T-helper 1 cell treated with Interleukin-12 subunit alpha and Interleukin-12 subunit beta and Interleukin-4 antibody, amounts not matched to agents 30 ng/mL and 1 ng/mL, for 36 hours (primary cell): Measurements from ENCODE around the gene CFD. TPM values are rescaled to one million over a fixed set of nuclear protein-coding genes. Genes with fewer than 3 reads are reported as not detected.

Experiments used
- intact Hi-C: fragments of 100-400 bp; cut with micrococcal nuclease; formaldehyde crosslinking; loops from one replicate; pipeline ENCODE4 v1.15.1; 2024
- total RNA-seq: library from RNA; stranded (reverse); gene quantifications from 2 replicates; pipeline ENCODE4 v1.2.3, GENCODE V29; 2022

CFD gene
- total RNA-seq, 1 donor from 2014 or later: 1.0 TPM

DNA sequence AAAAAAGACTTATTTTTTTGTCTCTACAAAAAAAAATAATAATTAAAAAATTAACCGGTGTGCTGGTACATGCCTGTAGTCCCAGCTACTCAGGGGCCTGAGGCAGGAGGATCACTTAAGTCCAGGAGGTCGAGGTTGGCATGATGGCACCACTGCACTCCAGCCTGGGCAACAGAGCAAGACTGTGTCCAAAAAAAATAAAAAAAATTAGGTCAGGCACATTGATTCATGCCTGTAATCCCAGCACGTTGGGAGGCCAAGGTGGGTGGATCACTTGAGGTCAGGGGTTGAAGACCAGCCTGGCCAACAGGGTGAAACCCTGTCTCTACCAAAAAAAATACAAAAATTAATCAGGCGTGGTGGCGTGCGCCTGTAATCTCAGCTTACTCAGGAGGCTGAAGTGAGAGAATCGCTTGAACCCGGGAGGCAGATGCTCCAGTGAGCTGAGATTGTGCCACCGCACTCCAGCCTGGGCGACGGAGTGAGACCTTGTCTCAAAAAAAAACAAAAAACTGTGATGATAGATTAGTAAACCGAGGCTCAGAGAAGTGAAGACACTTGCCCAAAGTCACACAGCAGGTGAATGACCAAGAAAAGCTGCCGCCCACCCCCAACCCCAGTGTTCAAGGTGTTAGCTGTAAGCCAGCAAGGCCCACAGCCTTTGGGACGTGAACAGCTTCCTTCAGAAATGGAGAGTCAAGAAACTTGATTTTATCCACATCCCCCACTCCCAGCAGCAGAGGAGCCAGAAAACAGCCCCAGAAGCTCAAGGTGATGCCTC lies 43.2 kb downstream of the CFD start:
- intact Hi-C loops: no loop called here

DNA sequence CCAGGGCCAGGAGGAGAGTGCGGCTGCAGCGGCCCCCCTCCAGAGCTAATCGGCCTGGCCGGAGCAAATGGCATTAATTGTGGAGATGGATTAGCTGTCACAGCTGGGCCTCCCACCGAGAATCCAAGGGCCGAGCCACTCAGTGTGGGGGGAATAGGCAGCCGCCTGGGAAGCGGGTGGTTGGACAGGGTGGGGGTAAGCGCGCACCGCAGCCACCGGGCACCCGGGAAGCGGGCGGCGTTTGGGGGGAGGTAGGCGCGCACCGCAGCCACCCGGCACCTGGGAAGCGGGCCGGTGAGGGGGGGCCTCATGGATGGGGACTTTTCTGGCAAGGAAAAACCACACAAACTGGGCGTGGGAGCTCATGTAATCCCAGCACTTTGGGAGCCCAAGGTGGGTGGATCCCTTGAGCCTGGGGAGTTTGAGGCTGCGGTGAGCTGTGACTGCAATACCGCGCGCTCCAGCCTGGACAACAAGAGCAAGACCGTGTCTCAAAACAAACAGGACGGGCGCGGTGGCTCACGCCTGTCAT lies 43.9 kb downstream of the CFD start:
- intact Hi-C loops: no loop called here

DNA sequence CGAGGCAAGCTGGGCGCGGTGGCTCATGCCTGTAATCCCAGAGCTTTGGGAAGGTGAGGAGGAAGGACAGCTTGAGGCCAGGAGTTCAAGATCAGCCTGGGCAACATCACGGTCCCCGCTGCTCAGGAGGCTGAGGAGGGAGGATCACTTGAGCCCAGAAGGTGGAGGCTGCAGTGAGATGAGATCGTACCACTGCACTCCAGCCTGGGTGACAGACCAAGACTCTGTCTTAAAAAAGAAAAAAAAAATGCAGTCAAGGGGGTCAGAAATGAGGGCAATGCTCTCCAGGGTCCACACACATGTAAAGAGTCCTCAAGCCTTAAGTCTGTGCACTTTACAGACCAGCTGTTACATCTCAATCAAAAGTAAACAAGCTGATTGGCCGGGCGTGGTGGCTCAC lies 45.1 kb downstream of the CFD start:
- intact Hi-C loops: no loop called here

DNA sequence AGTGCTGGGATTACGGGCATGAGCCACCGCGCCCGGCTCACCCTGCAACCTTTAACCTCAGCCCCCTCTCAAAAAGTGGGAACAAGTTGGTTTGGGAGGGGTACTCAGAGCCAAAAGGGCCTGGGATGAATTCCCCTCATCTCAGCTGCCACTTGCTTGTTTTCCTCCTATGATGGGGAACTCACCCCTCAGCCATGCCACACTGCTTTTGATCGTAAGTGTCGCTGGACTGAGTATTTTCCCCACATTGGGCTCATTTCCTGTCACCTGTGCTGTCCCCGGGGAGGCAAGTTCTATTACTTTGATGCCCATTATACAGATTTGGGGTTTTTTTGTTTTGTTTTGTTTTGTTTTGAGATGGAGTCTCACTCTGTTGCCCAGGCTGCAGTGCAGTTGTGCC lies 47.0 kb downstream of the CFD start:
- intact Hi-C loops: loop anchor here (5.0 kb wide), 1 partner anchor 109 kb away; the partner anchor contains the start of gene PTBP1

DNA sequence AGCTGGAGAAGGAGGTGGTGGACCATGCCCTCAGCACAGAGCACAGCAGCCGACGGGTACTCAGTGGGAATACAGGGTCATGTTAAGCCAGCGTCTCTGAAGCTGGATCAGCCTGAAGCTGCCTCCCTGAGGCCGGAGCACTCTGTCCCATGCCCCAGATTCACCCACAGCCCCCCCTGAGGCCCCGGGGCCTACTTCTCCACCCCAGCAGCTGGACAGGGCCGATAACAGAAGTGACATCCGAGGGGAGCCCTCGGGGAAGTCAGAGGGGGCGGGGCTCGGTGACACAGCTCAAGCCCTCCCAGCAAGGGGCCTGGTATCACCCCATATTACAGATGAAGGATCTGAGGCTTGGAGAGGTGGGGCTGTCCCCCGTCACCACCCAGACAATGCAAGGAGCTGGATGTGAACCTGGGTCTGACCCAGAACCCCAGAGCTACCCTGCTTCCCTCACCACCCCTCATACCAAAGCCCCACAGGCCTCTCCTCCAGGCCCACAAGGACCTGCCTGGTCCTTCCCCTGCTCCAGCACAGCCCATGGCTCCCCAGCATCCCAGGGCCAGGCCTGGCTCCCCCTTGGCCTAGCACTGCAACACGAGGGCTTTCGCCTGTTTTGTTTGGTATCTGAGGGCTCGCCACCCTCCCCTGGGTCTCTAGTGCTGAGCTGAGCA lies 47.9 kb downstream of the CFD start:
- intact Hi-C loops: loop anchor here (5.0 kb wide), 1 partner anchor 110 kb away; the partner anchor contains the start of gene PTBP1

DNA sequence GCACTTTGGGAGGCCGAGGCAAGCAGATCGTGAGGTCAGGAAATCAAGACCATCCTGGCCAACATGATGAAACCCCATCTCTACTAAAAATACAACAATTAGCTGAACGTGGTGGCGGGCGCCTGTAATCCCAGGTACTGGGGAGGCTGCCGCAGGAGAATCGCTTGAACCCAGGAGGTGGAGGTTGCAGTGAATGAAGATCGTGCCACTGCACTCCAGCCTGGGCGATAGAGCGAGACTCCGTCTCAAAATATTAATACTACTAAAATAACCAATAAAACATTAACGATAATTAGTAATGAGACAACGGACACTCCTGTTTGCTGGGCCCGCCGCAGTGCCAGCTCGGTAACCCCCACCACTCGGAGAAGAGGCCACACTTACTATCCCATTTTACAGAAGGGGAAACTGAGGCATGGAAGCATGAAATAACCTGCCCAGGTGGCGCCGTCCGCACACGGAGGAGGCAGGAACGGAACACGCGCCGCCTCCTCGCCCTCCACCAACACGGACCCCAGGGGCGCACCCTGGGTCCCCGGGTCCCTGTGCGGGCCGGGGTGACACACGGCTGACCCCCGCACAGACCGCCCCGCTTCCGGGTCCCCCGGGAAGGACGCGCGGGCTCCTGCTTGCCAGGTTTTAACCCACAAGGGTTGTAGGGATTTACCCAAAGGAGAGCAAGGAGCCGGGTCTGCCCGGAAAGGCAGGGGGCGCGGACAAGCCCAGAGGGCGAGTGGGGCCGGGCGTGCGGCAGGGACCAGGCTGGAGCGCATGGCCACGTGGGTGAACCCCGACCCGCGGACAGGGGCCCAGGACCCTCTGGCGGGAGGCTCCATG lies 52.0 kb downstream of the CFD start:
- intact Hi-C loops: no loop called here

DNA sequence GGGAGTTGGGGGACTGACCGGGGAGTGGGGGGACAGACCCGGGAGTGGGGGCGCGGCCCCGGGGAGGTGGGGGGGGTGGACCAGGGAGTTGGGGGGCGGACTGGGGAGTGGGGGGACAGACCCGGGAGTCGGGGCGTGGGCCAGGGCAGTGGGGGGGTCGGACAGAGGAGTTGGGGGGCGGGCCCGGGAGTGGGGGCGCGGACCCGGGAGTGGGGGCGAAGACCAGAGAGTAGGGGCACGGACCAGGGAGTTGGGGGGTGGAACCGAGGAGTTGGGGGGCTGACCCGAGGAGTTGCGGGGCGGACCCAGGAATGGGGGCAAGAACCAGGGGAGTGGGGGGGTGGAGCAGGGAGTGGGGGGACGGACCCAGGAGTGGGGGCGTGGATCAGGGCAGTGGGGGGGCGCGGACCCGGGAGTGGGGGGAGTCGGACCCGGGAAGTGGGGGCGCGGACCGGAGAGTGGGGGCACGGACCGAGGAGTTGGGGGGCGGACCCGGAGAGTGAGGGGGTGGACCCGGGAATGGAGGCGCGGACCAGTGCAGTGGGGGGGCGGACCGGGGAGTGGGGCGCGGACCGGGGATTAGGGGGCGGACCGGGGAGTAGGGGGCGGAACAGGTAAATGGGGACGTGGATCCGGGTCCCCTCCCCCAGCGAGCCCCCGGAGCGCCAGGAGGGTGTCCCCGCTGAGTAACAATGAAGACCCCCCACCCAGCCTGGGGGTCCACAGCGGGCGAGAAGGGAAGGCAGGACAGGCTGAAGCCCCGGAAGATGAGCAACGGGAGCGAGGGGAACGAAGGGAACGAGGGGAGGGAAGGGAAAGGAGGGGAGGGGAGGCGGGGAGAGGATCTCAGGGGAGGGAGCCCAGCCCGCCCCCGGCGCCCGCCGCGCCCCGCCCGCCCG lies 53.0 kb downstream of the CFD start:
- intact Hi-C loops: loop anchor here (1.0 kb wide), 2 partner anchors 19 to 39 kb away; partner anchors contain the start of genes MED16 and RNU6-9

Other genes with a start within 250 kb of the CFD start
- 62.7 and 63.4 TPM in 2 replicates for gene POLRMT, start 226.1 kb upstream of the CFD start, total RNA-seq
- gene FGF22, start 219.8 kb upstream of the CFD start, total RNA-seq: 0.15 TPM in 1 of 2 replicates, not detected in the other
- 80.2 and 85.2 TPM in 2 replicates for gene RNF126, start 196.4 kb upstream of the CFD start, total RNA-seq
- gene FSTL3, start 183.3 kb upstream of the CFD start, total RNA-seq: 1.6 TPM in 2 replicates
- not detected in 2 replicates for gene PRSS57, start 164.2 kb upstream of the CFD start, total RNA-seq
- gene PALM, start 150.7 kb upstream of the CFD start, total RNA-seq: not detected in 2 replicates
- not detected in 2 replicates for gene MISP, start 108.6 kb upstream of the CFD start, total RNA-seq
- 550 and 562 TPM in 2 replicates for gene PTBP1, start 62.2 kb upstream of the CFD start, total RNA-seq
- not detected in 2 replicates for gene PLPPR3, start 37.7 kb upstream of the CFD start, total RNA-seq
- gene AZU1, start 31.8 kb upstream of the CFD start, total RNA-seq: not detected in 2 replicates
- gene PRTN3, start 18.7 kb upstream of the CFD start, total RNA-seq: not detected in 2 replicates
- gene ELANE, start 7.4 kb upstream of the CFD start, total RNA-seq: not detected in 2 replicates
- gene MED16, start 33.5 kb downstream of the CFD start, total RNA-seq: 64.3 and 74.3 TPM in 2 replicates
- gene RNU6-9, start 33.8 kb downstream of the CFD start, total RNA-seq: not detected in 2 replicates
- gene R3HDM4, start 53.6 kb downstream of the CFD start, total RNA-seq: 122 and 138 TPM in 2 replicates
- 1.1 and 2.2 TPM in 2 replicates for gene KISS1R, start 57.7 kb downstream of the CFD start, total RNA-seq
- gene ARID3A, start 66.4 kb downstream of the CFD start, total RNA-seq: 27.3 and 28.9 TPM in 2 replicates
- gene WDR18, start 124.7 kb downstream of the CFD start, total RNA-seq: 54.8 and 57.5 TPM in 2 replicates
- gene GRIN3B, start 140.8 kb downstream of the CFD start, total RNA-seq: not detected in 2 replicates
- gene TMEM259, start 161.5 kb downstream of the CFD start, total RNA-seq: 181 and 185 TPM in 2 replicates
- not detected in 2 replicates for gene RNU6-2, start 161.9 kb downstream of the CFD start, total RNA-seq
- gene CNN2, start 166.9 kb downstream of the CFD start, total RNA-seq: 436 and 459 TPM in 2 replicates
- 63.6 and 71.7 TPM in 2 replicates for gene ABCA7, start 180.4 kb downstream of the CFD start, total RNA-seq
- gene ARHGAP45, start 207.5 kb downstream of the CFD start, total RNA-seq: 471 and 479 TPM in 2 replicates
- gene POLR2E, start 235.7 kb downstream of the CFD start, total RNA-seq: 155 and 170 TPM in 2 replicates
- gene GPX4, start 244.3 kb downstream of the CFD start, total RNA-seq: 131 and 142 TPM in 2 replicates